ENCODE data around the gene FCN2. TPM values are rescaled to one million over a fixed set of nuclear protein-coding genes. Genes with fewer than 3 reads are reported as not detected.

The FCN2 gene
- total RNA-seq, 6 donors from 2014 or later, result not detected

- Histone ChIP-seq H3K4me1 (peaks cover 5 to 19% (median 9%) of the 10 kb centered on the region in 4 donors), H3K27me3 (no peaks in the 10 kb centered on the region), H3K27ac (no peak overlapping the region), H3K9me3 (no peaks in the 10 kb centered on the region), H3K36me3 (no peaks in the 10 kb centered on the region), H3K4me3 (no peak overlapping the region)
- DNase-seq (no peak), ATAC-seq (ENCODE audit: low FRiP score in 2 of 2) (no peak)
- WGBS, 2 donors, result 89% methylated on average over 8 to 10 of the region's 10 CpGs
- no peak for TF ChIP-seq POLR2AphosphoS5 (IDR thresholded peaks at IDR 0.05)
- TF ChIP-seq, protein P1, sequence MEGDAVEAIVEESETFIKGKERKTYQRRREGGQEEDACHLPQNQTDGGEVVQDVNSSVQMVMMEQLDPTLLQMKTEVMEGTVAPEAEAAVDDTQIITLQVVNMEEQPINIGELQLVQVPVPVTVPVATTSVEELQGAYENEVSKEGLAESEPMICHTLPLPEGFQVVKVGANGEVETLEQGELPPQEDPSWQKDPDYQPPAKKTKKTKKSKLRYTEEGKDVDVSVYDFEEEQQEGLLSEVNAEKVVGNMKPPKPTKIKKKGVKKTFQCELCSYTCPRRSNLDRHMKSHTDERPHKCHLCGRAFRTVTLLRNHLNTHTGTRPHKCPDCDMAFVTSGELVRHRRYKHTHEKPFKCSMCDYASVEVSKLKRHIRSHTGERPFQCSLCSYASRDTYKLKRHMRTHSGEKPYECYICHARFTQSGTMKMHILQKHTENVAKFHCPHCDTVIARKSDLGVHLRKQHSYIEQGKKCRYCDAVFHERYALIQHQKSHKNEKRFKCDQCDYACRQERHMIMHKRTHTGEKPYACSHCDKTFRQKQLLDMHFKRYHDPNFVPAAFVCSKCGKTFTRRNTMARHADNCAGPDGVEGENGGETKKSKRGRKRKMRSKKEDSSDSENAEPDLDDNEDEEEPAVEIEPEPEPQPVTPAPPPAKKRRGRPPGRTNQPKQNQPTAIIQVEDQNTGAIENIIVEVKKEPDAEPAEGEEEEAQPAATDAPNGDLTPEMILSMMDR (IDR thresholded peaks at IDR 0.05), result no peak
- no peak for TF ChIP-seq POLR2A (IDR thresholded peaks at IDR 0.05)
- TF ChIP-seq EP300 (IDR thresholded peaks at IDR 0.05), result no peak
These were observed 52.6 kb downstream of the FCN2 start for GRCh38 chr9:134933076-134933659.

DNA sequence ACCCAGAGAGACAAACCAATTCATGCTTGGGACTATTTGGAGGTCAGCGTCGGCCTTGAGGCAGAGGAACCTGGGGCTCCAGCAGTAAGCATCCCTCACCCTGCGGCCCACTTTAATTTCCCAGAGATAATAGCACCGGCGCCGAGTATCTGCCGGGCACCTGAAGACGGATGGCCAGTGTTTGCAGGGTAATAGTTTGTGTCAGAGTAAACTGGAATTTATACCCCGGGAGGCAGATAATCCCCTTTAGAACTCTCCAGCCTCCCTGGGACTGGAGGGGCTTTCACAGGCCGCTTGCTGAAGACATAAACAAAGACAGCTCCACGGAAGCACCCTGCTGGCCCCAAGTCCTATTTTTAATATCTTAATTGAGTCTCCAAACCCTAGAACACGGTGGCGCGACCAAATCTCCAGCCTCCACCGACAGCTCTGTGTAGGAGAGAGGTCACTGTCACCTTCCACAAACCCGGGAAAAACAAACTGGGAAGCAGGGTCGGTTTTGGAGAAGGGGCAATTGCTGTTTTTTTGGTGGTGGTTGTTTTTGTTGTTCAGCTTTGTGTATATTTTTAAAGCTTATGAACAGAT lies 54.5 kb downstream of the FCN2 start:
- no peak overlapping the region for H3K4me3 ChIP-seq
- WGBS, 2 donors, result 61 to 69% methylated on average over 17 of the region's 17 CpGs
- no peak for ATAC-seq (ENCODE audit: low FRiP score in 2 of 2)
- H3K27ac ChIP-seq, result no peak overlapping the region
- H3K4me1 ChIP-seq, result peaks cover 0 to 9% (median 5%) of the 10 kb centered on the region in 4 donors
- H3K27me3 ChIP-seq, result no peaks in the 10 kb centered on the region
- H3K9me3 ChIP-seq, result no peaks in the 10 kb centered on the region
- no peaks in the 10 kb centered on the region for H3K36me3 ChIP-seq
- no peak for TF ChIP-seq POLR2AphosphoS5 (IDR thresholded peaks at IDR 0.05)
- TF ChIP-seq, protein P1 (IDR thresholded peaks at IDR 0.05), result no peak
- TF ChIP-seq EP300 (IDR thresholded peaks at IDR 0.05), result no peak
- TF ChIP-seq POLR2A (IDR thresholded peaks at IDR 0.05), result no peak
- no peak for DNase-seq

DNA sequence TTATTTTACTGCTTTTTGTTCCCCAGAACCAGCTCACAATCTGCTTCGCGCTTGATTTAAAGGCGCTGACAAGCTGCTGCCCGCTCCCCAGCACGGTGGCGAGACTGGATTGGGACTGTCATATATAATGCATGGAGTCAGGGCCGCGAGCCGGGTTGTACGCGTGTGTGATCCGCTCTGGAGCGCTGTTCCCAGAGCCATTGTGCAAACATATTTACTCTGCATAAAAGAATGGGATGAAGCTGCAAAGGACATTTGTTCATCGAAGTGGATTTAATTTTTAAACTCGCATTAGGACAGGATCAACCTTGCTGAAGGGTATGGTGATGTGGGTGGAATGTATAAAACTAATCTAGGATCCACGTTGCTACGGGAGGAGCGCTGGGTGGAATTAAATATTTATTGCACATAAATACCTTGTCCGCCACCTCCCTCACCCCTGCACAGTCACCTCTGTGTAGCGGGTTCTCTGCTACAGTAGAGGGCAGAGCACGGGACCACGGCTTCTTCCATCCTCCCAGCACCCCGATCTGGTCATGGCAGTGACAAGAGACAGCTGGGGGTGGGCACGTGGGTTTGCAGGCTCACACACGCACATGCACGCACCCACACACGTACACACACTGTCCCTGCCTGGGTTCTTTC lies 55.2 kb downstream of the FCN2 start:
- H3K27ac ChIP-seq, result peak overlapping the region in 1 of 4 donors; percentile 46
- no peaks in the 10 kb centered on the region for H3K27me3 ChIP-seq
- no peaks in the 10 kb centered on the region for H3K9me3 ChIP-seq
- H3K36me3 ChIP-seq, result no peaks in the 10 kb centered on the region
- WGBS, 2 donors, result 83% methylated on average over 27 of the region's 27 CpGs
- TF ChIP-seq POLR2A (IDR thresholded peaks at IDR 0.05) (no peak), POLR2AphosphoS5 (IDR thresholded peaks at IDR 0.05) (no peak), EP300 (IDR thresholded peaks at IDR 0.05) (no peak)
- TF ChIP-seq, protein P1 (IDR thresholded peaks at IDR 0.05), result no peak
- peaks cover 0 to 9% (median 5%) of the 10 kb centered on the region in 4 donors for H3K4me1 ChIP-seq
- no peak for ATAC-seq (ENCODE audit: low FRiP score in 2 of 2)
- H3K4me3 ChIP-seq, result no peak overlapping the region
- no peak for DNase-seq

- H3K36me3 ChIP-seq, result no peaks in the 10 kb centered on the region
- H3K27me3 ChIP-seq, result no peaks in the 10 kb centered on the region
- TF ChIP-seq, protein P1 (IDR thresholded peaks at IDR 0.05), result no peak
- TF ChIP-seq POLR2A (IDR thresholded peaks at IDR 0.05) (no peak), EP300 (IDR thresholded peaks at IDR 0.05) (no peak), POLR2AphosphoS5 (IDR thresholded peaks at IDR 0.05) (no peak)
- H3K4me1 ChIP-seq, result peaks cover 0 to 9% (median 5%) of the 10 kb centered on the region in 4 donors
- DNase-seq (no peak), ATAC-seq (ENCODE audit: low FRiP score in 2 of 2) (peak in 1 of 2 donors; percentile 69)
- no peak overlapping the region for H3K4me3 ChIP-seq
- 71 to 74% methylated on average over 13 of the region's 13 CpGs for WGBS, 2 donors
- no peaks in the 10 kb centered on the region for H3K9me3 ChIP-seq
- H3K27ac ChIP-seq, result peak overlapping the region in 1 of 4 donors; percentile 46
These were observed 55.9 kb downstream of the FCN2 start for GRCh38 chr9:134936346-134937163.

Small RNAs within 50 kb of the gene (small RNA-seq; reads per million reads assigned to genes)
- gene AL603650.1 (0 reads per million in 4 donors), gene MIR3689A (0 reads per million in 4 donors), gene MIR3689B (0 reads per million in 4 donors), gene MIR3689C (0 reads per million in 4 donors), gene MIR3689D1 (0 reads per million in 4 donors), gene MIR3689D2 (0 reads per million in 4 donors), gene MIR3689E (0 reads per million in 4 donors), gene MIR3689F (0 reads per million in 4 donors)

Other genes starting within 250 kb of the FCN2 start
- 10 to 100 TPM in 5 of 6 donors, 1 to 10 TPM in 1; 7.5 to 75.4 (median 27.4) TPM for gene COL5A1, start 239.0 kb upstream of the FCN2 start, total RNA-seq
- 100 to 1,000 TPM in 1 of 6 donors, 10 to 100 TPM in 5; 11.5 to 147 (median 19.7) TPM for gene FCN1, start 37.1 kb downstream of the FCN2 start, total RNA-seq
- 10 to 100 TPM in 4 of 6 donors, 1 to 10 TPM in 2; 3.1 to 47.9 (median 18.5) TPM for gene OLFM1, start 206.9 kb downstream of the FCN2 start, total RNA-seq

Data from upper lobe of left lung (tissue), 6 donors.